ENCODE data around the gene GRID2.
A peak's percentile ranks its signal among the peaks of the same experiment; 100 is the strongest.

Gene GRID2

GRCh38 chr4:93764639-93765246 is 1461.0 kb downstream of the GRID2 start:
- H3K27ac ChIP-seq, result no peak overlapping the region
- no peaks in the 10 kb centered on the region for H3K27me3 ChIP-seq (ENCODE audit: insufficient read depth, low read depth, severe bottlenecking)
- H3K4me3 ChIP-seq (ENCODE audit: low read depth, low read length), result no peak overlapping the region
- TF ChIP-seq CTCF (IDR thresholded peaks at IDR 0.05; ENCODE audit: low read depth, low read length), result peak; percentile 49
- no peaks in the 10 kb centered on the region for H3K36me3 ChIP-seq
- DNase-seq, result peak; percentile 30
- H3K9me3 ChIP-seq (ENCODE audit: severe bottlenecking), result no peaks in the 10 kb centered on the region

GRCh38 chr4:93767917-93768316 is 1464.2 kb downstream of the GRID2 start:
- Histone ChIP-seq H3K27me3 (ENCODE audit: insufficient read depth, low read depth, severe bottlenecking) (no peaks in the 10 kb centered on the region), H3K36me3 (no peaks in the 10 kb centered on the region), H3K4me3 (ENCODE audit: low read depth, low read length) (no peak overlapping the region), H3K27ac (no peak overlapping the region), H3K9me3 (ENCODE audit: severe bottlenecking) (no peaks in the 10 kb centered on the region)
- no peak for TF ChIP-seq CTCF (IDR thresholded peaks at IDR 0.05; ENCODE audit: low read depth, low read length)
- no peak for DNase-seq

GRCh38 chr4:93770201-93770600 is 1466.4 kb downstream of the GRID2 start:
- Histone ChIP-seq H3K27ac (no peak overlapping the region), H3K36me3 (no peaks in the 10 kb centered on the region), H3K27me3 (ENCODE audit: insufficient read depth, low read depth, severe bottlenecking) (no peaks in the 10 kb centered on the region), H3K4me3 (ENCODE audit: low read depth, low read length) (no peak overlapping the region), H3K9me3 (ENCODE audit: severe bottlenecking) (no peaks in the 10 kb centered on the region)
- TF ChIP-seq CTCF (IDR thresholded peaks at IDR 0.05; ENCODE audit: low read depth, low read length), result no peak
- DNase-seq, result no peak

GRCh38 chr4:93771640-93772411 is 1468.1 kb downstream of the GRID2 start:
- Histone ChIP-seq H3K36me3 (no peaks in the 10 kb centered on the region), H3K27ac (no peak overlapping the region), H3K4me3 (ENCODE audit: low read depth, low read length) (no peak overlapping the region), H3K9me3 (ENCODE audit: severe bottlenecking) (no peaks in the 10 kb centered on the region), H3K27me3 (ENCODE audit: insufficient read depth, low read depth, severe bottlenecking) (no peaks in the 10 kb centered on the region)
- no peak for DNase-seq
- no peak for TF ChIP-seq CTCF (IDR thresholded peaks at IDR 0.05; ENCODE audit: low read depth, low read length)

- H3K4me3 ChIP-seq (ENCODE audit: low read depth, low read length), result no peak overlapping the region
- TF ChIP-seq CTCF (IDR thresholded peaks at IDR 0.05; ENCODE audit: low read depth, low read length), result no peak
- no peaks in the 10 kb centered on the region for H3K36me3 ChIP-seq
- no peaks in the 10 kb centered on the region for H3K9me3 ChIP-seq (ENCODE audit: severe bottlenecking)
- H3K27me3 ChIP-seq (ENCODE audit: insufficient read depth, low read depth, severe bottlenecking), result no peaks in the 10 kb centered on the region
- no peak for DNase-seq
- H3K27ac ChIP-seq, result no peak overlapping the region
Observed at GRCh38 chr4:93772858-93773257, 1469.1 kb downstream of the GRID2 start.

All from WERI-Rb-1 (cell line).